Fibroblast of pulmonary artery (primary cell): ENCODE data around the gene RABL6.
"Not testable (repeated sequence)": the region's sequence is repeated elsewhere in the genome, so short reads cannot be mapped to it uniquely, and the experiment has no call there.

ENCODE experiments used
- DNase-seq: peaks from one replicate; pipeline ENCODE4 v3.0.0-alpha.2; 2010; ENCODE audit warnings: low read depth
- H3K4me3 ChIP-seq: replicated peaks from 2 replicates; pipeline ENCODE4 v1.5.1; 2011; ENCODE audit warnings: low read depth, mild to moderate bottlenecking, control low read depth, low read length, moderate library complexity
- CTCF ChIP-seq: IDR thresholded peaks from 2 replicates; pipeline ENCODE4 v1.5.1; 2011; ENCODE audit warnings: mild to moderate bottlenecking, control low read depth, low read length, inconsistent platforms; ENCODE audit errors: missing control alignments

The RABL6 gene

GRCh38 chr9:136787690-136788400 lies 19.9 kb upstream of the RABL6 start:
- peak; percentile 65 for TF ChIP-seq CTCF
- no peak overlapping the region for H3K4me3 ChIP-seq
- peak; percentile 68 for DNase-seq

DNA sequence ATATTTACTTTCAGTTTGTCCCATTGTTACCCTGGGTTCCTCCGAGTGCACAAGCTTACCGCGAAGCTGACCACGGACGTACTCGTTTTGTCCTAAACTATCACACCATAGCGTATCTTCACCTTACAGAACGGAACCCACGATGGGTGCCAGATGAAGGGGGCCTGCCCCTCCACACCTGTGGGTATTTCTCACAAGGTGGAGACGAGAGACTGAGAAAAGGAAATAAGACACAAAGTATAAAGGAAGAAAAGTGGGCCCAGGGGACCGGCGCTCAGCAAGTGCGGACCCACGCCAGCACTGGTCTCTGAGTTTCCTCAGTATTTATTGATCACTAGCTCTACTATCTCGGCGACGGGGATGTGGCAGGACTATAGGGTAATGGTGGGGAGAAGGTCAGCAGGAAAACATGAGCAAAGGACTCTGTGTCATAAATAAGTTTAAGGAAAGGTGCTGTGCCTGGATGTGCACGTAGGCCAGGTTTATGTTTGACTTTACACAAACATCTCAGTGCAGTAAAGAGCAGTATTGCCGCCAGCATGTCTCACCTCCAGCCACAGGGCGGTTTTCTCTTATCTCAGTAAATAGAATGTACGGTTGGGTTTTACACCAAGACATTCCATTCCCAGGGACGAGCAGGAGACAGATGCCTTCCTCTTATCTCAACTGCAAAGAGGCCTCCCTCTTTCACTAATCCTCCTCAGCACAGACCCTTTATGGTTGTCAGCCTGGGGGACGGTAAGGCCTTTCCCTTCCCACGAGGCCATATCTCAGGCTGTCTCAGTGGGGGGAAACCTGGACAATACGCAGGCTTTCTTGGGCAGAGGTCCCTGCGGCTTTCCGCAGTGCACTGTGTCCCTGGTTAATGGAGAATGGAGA lies 18.9 kb upstream of the RABL6 start:
- DNase-seq, H3K4me3 ChIP-seq: not testable (repeated sequence)

DNA sequence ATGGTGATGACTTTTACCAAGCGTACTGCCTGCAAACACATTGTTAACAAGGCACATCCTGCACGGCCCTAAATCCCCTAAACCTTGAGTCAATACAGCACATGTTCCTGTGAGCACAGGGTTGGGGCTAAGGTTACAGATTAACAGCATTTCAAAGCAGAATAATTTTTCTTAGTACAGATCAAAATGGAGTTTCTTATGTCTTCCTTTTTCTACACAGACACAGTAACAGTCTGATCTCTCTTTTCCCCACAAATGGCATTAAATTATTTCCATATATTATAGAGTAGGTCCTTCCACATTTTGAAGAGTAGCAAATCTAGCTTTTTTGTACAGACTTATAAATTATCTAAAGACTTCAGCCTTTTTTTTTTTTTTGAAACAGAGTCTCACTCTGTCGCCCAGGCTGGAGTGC lies 18.2 kb upstream of the RABL6 start:
- H3K4me3 ChIP-seq, result no peak overlapping the region
- DNase-seq, result no peak
- no peak for TF ChIP-seq CTCF

- peak within 1 kb of the TSS; percentile 88 for H3K4me3 ChIP-seq
- TF ChIP-seq CTCF, result no peak
- peak; percentile 99 for DNase-seq
Measured at GRCh38 chr9:136790640-136791515, 16.9 kb upstream of the RABL6 start, which contains the start of gene TMEM141. TMEM141 (plus strand) TSS chr9:136791344; CDS start chr9:136791371, 27 bp downstream.

- peak overlapping the region; percentile 88 for H3K4me3 ChIP-seq
- TF ChIP-seq CTCF, result peak; percentile 87
- no peak for DNase-seq
Measured at GRCh38 chr9:136791516-136792276, 16.1 kb upstream of the RABL6 start.

DNA sequence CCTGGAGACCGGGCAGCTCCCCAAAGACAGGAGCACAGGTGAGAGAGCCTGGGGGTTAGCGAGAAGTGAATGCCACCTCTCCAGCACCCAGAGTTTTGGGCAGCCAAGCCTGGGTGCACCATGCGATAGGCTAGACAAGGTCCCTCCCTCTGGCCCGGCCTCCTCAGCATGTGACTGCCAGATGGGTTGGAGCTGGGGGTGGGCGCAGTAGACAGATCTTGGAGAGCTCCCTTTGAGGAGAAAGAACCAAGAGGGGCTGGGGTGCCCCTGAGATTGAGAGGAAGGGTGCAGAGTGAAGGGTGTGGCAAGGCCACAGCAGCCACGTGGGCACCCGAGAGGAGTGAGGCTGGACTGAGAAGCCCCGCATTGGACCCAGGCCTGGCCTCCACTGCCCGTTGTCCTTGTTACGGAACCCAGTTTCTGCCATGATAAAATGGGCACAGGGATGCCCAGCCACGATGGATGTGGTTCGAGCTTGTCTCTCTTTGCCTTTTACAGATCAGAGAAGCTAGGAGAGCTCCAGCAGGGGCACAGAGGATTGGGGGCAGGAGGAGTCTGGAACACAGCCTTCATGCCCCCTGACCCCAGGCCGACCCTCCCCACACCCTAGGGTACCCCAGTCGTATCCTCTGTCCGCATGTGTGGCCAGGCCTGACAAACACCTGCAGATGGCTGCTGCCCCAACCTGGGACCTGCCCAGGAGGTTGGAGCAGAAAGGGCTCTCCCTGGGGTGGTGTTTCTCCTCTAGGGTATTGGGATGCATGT lies 15.2 kb upstream of the RABL6 start:
- peak overlapping the region; percentile 88 for H3K4me3 ChIP-seq
- no peak for DNase-seq
- TF ChIP-seq CTCF, result no peak
